ENCODE results near the gene CSNK1D.

The CSNK1D gene

DNA sequence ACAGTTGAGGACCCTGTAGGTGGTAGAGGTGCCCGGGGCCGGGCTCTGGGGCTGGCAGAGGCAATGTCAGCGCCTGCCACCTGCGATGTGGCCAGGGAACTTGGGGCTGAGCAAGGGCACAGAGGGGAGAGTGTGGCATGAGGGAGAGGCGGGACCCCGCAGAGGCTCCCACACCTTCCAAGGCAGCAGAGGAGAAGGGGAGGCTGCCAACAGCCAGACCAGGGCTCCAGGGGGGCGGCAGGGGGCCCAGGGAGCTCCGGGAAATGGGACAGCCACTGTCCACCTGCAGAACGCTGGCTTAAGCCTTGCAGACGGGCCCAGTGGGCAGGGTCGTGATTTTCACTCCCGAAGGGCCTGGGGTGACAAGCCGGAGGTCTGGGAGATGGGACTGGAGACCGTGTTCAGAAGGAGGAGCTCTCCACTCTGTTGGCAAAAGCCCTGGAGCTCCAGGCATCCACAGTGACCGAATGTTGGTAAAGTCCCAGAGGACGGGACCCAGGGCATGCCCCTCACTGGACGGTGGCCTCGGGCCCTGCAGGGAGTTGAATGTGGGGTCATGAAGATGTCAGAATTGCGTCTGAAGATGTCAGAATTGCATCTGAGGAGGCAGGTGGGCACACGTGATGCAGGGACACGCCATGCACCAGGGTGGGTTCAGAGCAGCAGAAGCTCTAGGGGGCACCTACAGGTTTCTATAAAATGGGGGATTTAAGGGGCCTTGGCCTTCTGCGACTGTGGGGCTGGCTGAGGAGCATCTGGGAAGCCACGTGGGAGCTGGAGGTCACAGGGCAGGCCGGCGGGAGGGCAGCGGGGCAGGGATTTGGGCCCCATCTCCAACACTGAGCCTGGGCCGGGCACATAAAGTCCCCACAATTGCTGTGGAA, 25.3 kb upstream of the CSNK1D start:
- DNase-seq: no peak
- in situ Hi-C loops (cut with HindIII; ENCODE audit: low pct_ligation_motif_present, low pct_unique_long_range_greater_than_20kb, low sequenced_read_pairs): no loop called here

DNA sequence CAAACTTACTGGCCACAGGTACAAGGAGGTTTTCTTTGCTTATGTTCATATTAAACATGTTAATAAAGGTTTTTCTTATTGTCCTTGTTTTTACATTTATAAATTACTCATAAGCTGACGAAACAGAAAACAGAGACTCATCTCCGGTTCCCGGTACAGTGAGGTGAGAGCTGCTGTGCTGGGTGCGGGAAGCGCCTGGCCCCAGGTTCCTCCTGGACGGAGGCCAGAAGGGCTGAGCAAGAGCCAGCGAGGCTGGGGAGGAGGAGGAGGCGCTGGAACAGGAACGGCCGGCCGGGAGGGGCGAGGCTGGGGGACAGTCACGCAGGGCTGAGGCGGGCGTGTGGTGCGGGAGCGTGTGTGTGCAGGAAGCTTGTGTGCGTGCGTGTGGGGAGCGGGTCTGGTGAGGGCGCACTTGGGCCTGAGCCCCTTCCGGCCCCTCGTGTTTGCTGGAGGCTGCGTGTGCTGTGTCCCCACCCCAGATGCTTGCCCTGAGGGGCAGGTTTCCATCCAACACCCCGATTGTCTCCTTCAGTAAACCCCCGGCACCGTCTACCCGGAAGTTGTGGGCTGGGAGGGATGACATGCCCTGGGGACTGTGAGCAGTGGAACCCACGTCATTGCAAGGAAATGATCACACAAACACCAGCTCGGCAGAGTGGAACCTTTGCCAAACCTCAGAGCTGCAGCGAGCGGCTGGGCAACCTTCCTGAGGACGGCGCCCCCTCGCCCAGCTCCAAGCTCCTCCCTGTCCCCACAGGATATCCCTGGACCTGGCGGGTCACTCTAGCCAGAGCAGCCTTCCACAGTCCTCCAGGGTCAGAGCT, 24.4 kb upstream of the CSNK1D start:
- peak; percentile 86 for DNase-seq
- in situ Hi-C loops (cut with HindIII; ENCODE audit: low pct_ligation_motif_present, low pct_unique_long_range_greater_than_20kb, low sequenced_read_pairs): no loop called here

DNA sequence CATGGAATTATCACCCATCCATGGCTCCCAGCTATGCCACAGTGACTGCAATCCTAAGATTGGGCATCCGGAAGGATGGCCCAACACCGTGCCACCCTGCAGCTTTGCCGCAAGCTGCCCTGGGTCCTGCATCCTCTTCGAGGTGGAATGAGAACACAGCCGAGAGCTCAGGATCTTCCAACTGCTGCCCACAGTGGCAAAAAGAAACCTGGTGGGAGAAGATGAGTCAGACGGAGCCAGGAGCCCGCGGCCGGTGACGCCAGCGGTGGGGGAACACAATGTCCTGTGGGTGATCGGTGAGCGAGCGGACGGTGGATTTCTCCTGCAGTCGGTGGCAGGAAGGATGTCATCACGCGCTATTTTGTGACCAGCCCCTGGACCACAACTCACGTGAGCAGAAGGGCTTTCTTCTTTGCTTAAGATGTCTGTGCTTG, 23.8 kb upstream of the CSNK1D start:
- peak; percentile 85 for DNase-seq
- in situ Hi-C loops (cut with HindIII; ENCODE audit: low pct_ligation_motif_present, low pct_unique_long_range_greater_than_20kb, low sequenced_read_pairs): no loop called here

DNA sequence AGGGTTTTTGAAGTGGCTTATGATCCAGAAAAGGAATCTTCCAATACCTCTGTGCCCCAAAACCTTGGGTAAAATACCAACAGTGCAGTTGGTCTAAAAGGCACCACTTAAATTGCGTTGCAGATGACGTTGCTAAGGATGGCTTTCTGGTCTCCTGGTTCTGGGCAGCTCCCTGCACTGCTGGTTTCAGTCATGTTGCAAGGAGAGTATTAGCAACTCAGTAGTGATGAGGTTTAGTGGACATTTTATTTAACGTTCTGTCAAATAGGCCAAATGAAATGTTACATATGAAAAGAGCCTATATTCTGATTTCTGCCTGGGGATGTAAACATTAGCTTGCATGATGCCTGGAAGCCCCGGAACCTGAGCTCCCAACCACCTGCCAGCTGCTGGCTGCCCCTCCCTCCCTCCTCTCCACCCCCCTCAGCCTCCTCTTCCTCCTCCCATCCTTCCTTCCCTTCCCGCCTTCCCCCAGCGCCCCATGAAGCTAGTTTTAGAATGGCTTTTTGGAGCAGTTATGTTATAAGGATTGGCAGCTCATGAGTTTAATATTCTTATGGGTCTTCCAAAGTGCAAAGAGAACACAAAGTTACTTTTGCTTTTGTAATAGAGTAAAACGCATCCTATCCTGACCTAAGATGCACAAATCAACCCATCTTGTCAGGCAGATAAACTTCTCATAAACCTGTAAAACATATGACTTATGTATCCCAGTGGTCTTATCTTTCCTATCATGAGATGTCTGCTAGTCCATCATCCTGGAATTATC, 23.2 kb upstream of the CSNK1D start:
- in situ Hi-C loops (cut with HindIII; ENCODE audit: low pct_ligation_motif_present, low pct_unique_long_range_greater_than_20kb, low sequenced_read_pairs): no loop called here
- no peak for DNase-seq

DNA sequence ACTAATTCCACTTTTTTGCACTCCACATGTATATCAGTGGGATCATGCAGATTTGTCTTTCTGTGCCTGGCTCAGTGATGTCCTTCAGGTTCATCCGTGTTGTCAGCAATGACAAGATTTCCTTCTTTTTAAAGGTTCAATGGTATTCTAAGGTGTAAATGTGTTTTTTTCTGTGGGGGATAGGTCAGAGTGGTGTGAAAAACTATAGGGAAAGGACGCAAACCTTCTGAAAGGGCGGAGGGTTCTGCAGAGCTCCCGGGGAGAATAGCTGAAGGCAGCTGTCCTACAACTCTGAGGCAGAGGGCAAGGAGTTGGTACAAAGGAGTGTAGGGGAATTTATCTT, 21.9 kb upstream of the CSNK1D start:
- no peak for DNase-seq
- in situ Hi-C loops (cut with HindIII; ENCODE audit: low pct_ligation_motif_present, low pct_unique_long_range_greater_than_20kb, low sequenced_read_pairs): no loop called here

DNA sequence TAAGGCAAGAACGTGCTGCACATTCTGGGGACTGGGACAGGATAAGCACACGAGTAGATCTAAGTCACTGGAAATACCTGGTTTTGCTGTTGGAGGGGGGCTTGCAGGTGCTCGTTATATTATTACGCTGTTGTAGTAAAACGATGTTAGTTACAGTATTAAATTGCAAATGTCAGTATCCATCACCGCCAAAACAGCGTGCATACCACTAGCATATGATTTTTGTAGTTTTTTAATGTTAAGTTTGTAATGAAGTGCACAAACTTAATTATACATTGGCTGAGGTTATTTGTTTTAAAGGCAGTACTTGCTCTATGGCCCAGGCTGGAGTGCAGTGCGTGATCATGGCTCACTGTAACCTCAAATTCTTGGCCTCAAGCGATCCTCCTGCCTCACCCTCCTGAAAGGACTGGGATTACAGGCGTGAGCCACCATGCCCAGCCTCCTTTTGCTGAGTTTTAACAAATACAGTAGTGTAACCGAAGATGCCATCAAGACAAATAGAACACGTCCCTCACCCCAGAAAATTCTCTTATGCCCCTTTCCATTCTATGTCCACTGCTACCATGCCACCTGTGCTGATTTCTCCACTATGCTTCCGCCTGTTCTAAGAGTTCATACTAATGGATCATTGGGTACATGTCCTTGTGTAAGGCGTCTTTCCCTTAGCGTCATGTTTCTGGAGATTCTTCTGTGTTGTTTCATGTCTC, 20.7 kb upstream of the CSNK1D start:
- in situ Hi-C loops (cut with HindIII; ENCODE audit: low pct_ligation_motif_present, low pct_unique_long_range_greater_than_20kb, low sequenced_read_pairs): no loop called here

DNA sequence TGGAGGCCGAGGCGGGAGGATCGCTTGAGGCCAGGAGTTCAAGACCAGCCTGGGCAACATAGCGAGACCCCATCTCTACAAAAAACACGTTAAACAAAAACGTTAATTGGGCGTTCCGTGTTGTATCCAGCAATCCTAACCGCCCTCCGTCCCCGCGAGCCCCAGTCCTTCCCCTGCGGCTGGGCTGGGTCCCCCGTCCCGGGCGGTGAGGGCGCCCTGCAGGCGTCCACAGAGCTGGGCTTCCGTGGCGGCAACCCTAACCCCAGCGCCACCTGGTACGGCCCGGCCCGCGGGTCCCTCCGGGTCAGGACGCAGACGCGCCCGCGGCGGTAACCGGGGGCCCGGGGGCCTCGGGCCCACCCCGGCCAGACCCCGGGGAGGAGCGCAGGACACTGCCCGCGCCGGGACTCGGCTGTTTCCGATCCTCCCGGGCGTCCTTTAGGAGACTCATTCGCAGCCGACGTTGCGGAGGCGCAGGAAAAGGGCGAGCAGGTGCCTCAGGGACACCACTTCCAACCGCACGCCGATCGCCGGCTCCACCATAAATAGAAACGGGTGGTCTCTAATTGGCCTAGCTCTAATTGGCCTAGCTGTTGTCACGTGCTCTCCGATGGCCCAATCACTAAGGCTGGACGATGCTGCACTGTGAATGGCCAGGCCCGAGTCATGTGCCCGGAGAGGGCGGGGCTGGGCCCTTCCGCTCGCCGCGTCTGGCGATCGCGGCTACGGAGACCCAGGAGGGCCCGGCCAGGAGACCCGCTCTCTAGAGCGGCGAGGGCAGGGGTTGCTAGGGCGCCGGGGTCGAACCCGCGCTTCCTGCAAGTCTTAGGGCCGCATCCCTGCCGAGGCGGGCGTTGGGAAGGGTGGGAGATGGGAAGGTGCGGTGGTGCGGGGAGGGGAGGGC, 19.0 kb upstream of the CSNK1D start:
- in situ Hi-C loops (cut with HindIII; ENCODE audit: low pct_ligation_motif_present, low pct_unique_long_range_greater_than_20kb, low sequenced_read_pairs): no loop called here
- peak; percentile 99 for DNase-seq

More for the DNA sequence above, 20.7 kb upstream of the CSNK1D start:
- DNase-seq: no peak

DNA sequence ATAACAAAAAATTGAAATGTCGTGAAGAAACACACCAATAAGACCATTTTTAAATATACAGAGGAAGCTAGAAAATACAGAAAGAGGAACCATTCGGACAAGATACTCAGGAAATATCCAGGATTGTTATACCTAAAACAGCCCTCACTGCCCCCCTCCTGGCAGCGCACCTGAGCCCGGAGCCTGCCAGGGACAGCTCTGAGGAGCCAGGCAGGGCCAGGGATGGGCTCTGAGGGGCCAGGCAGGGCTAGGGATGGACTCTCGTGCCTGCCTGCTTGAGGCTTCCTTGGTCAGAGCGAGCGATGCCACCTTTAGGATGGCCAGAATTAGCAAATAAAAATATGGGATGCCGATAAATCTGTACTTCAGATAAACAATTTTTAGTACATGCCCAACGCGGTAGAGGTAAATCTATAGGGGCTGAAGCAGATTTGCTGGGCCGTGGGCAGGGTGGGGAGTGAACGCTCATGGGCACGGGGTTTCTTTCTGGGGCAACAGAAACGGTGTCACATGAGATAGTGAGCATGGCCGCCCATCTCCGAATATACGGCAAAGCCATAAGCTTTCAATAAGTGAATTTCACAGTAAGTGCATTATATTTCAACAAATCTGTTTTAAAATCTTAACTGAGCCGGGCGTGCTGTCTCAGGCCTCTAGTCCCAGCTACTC, 18.2 kb upstream of the CSNK1D start:
- no peak for DNase-seq
- in situ Hi-C loops (cut with HindIII; ENCODE audit: low pct_ligation_motif_present, low pct_unique_long_range_greater_than_20kb, low sequenced_read_pairs): no loop called here

DNA sequence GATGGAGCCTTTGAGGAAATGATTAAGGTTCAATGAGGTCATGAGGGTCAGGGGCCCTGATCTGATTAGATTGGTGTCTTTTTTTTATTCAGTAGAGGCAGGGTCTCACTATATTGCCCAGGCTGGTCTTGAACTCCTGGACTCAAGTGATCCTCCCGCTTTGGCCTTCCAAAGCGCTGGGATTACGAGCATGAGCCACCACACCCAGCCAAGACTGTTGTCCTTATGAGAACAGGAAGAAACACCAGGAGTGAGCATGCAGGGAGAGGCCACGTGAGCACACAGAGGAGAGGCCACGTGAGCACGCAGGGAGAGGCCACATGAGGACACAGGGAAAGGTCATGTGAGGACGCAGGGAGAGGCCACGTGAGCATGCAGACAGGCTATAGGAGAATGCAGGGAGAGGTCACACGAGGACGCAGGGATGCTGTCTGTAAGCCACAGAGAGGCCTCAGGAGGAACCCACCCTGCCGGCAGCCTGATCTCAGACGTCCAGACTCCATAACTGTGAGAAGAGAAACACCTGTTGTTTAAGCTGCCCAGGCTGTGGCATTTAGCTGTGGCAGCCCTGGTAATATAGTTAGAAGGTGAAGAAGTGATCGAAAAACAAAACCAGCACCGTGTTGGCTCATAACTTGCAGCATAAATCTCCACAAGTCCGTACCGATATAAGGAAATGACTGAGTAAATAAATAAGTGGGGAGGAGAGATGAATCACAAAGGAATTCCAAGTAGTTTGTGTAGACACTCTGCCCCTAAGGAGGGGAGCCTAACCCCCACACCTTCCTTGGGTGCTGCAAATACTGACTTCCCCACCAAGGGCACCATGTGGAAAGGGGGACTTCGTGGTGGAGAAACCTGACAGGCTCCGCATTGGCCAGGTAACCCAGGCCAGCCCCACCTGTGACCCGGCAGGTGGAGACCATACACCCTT, 14.6 kb upstream of the CSNK1D start:
- in situ Hi-C loops (cut with HindIII; ENCODE audit: low pct_ligation_motif_present, low pct_unique_long_range_greater_than_20kb, low sequenced_read_pairs): no loop called here

DNA sequence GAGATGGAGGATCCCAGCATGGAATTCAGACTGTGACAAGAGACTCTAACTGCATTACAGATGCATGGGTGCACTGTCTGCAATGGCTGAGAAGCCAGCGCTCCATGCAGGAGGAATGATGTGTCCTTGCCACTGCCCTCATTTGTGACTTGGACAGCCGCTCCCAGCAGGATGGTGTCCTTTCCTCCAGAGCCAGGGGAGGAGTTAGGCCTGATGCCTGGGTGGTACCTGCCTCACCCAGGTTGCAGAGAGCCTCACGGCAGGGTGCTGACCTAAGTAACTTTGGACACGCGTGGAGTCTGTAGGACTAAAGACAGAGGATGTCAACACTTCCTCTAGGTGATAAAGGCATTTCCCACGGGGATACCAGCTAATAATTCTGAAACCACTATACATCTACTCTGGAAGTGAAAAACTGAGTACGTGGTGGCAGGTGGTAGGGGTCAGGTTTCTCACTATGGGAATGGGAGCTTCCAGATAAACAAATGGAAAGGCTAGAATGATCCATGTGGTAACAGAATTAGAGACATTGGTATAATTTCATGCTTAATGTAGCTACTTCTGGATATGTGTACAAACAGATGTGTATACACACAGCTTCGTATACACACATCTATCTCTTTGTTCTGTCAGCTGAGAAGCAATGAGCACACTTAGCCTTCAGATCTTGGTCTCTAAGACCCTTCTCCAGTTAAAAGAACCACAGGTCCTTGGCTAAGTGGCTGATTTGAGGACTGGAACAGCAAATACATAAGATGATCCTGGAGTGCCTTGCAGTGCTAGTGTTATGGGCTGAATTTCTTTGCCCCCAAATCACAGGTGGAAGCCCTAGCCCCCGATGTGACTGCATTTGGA, 13.7 kb upstream of the CSNK1D start:
- DNase-seq: no peak
- in situ Hi-C loops (cut with HindIII; ENCODE audit: low pct_ligation_motif_present, low pct_unique_long_range_greater_than_20kb, low sequenced_read_pairs): no loop called here

More for the DNA sequence above, 14.6 kb upstream of the CSNK1D start:
- DNase-seq: peak; percentile 49

DNA sequence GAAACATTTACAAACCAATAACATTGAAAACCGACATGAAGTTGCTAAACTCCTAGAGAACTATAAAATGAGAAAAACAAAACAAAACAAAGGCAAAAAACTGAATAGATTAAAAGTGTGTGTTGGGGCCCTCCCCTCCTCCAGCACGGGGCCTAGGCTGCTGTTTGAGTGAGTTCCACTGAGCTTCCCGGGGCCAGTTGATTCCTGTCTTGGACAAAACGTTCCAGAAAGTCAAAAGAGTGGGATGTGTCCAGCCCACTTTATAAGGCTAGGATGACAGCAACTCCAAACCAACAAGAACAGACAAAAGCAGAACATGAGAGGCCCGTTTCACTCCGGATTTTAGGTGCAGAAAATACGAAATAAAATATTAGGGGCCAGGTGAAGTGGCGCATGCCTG, 11.6 kb upstream of the CSNK1D start:
- DNase-seq: no peak
- in situ Hi-C loops (cut with HindIII; ENCODE audit: low pct_ligation_motif_present, low pct_unique_long_range_greater_than_20kb, low sequenced_read_pairs): no loop called here

DNA sequence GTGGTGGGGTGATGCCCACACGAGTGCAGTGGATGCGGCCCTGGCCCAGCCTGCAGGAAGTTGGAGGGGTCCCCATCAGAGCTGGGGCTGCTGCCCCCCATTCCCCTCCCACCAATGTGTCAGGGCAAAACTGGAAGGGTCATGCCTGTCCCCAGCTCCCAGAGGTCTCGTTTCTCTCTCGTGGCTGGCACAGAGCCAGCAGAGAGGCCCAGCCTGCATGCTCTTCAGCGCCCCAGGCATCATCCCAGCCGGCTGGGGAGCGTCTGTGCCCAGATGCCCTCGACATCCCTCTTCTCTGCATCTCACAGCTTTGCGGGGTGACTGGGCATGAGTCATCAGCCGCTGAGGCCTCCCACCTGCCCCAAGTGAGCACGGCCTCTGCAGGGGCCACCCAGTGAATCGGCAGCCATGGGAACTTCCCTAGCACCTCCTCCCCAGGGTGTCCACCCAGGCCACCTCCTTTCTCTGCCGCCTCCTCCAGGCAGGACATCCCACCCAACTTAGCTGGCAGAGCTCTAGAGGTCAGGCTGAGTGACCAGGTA, 9.8 kb upstream of the CSNK1D start:
- in situ Hi-C loops (cut with HindIII; ENCODE audit: low pct_ligation_motif_present, low pct_unique_long_range_greater_than_20kb, low sequenced_read_pairs): no loop called here
- DNase-seq: peak; percentile 92

DNA sequence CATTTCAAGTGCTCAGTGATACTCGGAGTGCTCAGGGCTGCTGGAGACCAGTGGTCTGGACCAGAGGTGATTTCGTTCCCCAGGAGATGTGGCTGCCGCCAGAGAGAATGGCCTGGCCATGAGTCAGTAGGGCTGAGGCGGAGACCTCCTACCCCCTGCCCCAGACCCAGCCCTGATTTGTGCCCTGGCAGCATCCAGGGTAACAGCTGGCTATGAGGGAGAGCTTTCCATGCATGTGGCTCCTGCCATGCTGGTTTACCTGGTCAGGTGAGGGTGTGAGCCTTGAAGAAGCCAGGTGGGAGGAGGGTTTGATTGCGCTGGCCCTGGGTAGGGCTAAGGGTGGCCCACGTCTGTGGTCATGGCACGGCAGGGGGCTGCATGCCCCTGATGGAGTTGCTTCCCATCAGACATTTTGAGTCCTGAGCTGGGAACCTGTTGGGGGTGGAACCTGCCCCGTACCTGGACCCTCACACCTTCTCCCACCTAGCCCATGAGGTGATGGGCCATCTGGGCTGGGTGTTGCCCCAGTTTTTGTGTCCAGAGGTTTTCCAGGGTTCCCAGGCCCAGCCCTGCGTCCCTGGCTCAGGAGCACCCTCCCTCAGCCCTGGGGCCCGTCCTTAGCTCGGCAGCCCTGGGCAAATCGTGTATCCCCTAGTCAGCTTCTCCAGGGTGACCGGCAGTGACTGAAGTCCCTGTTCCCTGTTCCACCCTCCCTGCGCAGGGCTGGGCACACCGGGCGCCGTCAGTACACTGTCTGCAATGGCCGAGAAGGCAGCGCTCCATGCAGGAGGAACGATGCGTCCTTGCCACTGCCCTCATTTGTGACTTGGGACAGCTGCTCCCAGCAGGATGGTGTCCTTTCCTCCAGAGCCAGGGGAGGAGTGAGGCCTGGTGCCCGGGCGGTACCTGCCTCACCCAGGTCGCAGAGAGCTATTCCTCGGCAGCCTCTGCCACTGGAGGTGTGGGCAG, 9.0 kb upstream of the CSNK1D start:
- in situ Hi-C loops (cut with HindIII; ENCODE audit: low pct_ligation_motif_present, low pct_unique_long_range_greater_than_20kb, low sequenced_read_pairs): no loop called here

More for the DNA sequence above, 9.0 kb upstream of the CSNK1D start:
- no peak for DNase-seq
